Measurements from ENCODE around the gene FLT3.
A peak's percentile ranks its signal among the peaks of the same experiment; 100 is the strongest.
"Not testable (repeated sequence)": the region's sequence is repeated elsewhere in the genome, so short reads cannot be mapped to it uniquely, and the experiment has no call there.

Gene FLT3

DNA sequence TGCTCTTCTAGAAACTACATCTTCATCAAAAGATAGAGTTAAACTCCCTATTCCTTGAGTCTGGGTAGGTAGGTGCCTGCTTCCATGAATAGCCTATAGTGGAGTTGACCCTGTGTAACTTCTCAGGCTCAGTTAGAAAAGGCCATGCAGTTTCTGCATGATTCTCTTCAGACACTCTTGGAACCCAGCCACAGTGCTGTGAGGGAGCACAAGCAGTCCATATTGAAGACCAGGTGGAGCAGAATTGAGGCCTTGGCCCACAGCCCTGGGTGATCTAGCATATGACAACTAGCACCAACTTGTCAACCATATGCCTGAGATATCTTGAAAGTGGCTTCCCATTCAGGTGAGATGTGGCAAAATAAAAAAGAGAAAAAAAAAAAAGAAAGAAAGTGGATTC lies 27.7 kb upstream of the FLT3 start:
- DNase-seq (ENCODE audit: low read depth) = no peak
- TF ChIP-seq, protein P1, sequence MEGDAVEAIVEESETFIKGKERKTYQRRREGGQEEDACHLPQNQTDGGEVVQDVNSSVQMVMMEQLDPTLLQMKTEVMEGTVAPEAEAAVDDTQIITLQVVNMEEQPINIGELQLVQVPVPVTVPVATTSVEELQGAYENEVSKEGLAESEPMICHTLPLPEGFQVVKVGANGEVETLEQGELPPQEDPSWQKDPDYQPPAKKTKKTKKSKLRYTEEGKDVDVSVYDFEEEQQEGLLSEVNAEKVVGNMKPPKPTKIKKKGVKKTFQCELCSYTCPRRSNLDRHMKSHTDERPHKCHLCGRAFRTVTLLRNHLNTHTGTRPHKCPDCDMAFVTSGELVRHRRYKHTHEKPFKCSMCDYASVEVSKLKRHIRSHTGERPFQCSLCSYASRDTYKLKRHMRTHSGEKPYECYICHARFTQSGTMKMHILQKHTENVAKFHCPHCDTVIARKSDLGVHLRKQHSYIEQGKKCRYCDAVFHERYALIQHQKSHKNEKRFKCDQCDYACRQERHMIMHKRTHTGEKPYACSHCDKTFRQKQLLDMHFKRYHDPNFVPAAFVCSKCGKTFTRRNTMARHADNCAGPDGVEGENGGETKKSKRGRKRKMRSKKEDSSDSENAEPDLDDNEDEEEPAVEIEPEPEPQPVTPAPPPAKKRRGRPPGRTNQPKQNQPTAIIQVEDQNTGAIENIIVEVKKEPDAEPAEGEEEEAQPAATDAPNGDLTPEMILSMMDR (conservative IDR thresholded peaks at IDR 0.05; ENCODE audit: low read depth, low read length) = no peak

DNA sequence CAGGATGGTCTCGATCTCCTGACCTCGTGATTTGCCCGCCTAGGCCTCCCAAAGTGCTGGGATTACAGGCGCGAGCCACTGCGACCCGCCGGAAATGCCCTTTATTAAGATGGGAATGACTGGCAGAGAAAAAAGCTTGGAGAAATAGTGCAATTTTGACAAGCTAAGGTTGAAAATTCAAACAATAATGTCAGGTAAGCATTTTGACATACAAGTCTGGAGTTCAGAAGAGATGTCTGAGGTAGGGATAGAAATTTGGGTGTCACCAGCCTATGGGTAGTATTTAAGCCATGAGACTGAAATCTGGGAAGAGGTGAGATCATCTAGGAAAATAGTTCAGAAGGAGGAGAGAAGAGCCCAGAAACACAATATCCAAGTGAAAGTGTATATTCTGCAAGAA lies 20.8 kb upstream of the FLT3 start:
- TF ChIP-seq, protein P1 (conservative IDR thresholded peaks at IDR 0.05; ENCODE audit: low read depth, low read length) = no peak
- no peak for DNase-seq (ENCODE audit: low read depth)
- H3K4me3 ChIP-seq (ENCODE audit: low read depth, low read length) = no peak overlapping the region

More for the DNA sequence above, 27.7 kb upstream of the FLT3 start:
- no peak overlapping the region for H3K4me3 ChIP-seq (ENCODE audit: low read depth, low read length)

DNA sequence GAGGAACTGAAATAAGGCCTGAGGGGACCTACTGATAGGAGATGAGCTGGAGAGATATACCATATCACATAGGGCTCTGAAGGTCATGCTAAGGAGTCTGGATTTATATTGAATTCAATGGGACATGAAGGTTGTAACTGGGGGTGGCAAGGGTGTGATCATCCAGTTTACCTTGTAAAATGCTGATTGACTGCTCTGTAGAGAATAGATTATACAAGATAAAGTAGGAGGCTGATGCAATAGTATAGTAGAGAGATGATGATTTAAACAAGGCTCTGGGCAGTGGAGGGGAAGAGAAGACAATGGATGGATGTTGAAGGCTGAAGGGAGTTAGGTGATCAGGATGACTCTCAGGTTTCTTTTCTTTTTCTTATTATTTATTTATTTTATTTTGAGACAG lies 19.9 kb upstream of the FLT3 start:
- TF ChIP-seq, protein P1 (conservative IDR thresholded peaks at IDR 0.05; ENCODE audit: low read depth, low read length) = no peak
- DNase-seq (ENCODE audit: low read depth) = no peak
- no peak overlapping the region for H3K4me3 ChIP-seq (ENCODE audit: low read depth, low read length)

DNA sequence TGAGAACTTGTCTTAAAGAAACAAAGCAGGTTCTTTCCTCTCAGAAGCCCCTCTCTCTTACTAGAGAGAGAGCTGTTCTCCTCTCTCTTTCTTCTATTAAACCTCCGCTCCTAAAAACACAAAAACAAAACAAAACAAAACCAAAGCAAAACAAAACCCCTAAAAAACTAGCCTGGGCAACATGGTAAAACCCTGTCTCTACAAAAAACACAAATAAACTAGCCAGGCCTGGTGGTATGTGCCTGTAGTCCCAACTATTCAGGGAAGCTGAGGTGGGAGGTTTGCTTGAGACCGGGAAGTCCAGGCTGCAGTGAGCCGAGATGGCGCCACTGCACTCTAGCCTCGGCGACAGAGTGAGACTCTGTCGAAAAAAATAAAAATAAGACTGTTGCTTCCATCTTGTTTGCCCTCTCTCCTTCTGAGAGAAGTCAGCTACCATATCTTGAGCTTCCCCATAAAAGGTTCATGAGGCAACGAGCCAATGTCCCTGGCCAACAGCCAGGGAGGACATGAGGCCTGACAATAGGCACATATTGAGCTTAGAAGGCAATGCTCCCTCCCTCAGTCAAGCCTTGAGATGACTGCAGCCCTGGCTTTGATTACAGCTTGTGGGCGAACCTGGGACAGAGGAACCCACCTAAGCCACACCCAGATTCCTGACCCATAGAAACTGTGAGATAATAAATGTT lies 17.5 kb upstream of the FLT3 start:
- H3K4me3 ChIP-seq (ENCODE audit: low read depth, low read length) = no peak overlapping the region
- TF ChIP-seq, protein P1 (conservative IDR thresholded peaks at IDR 0.05; ENCODE audit: low read depth, low read length) = no peak
- peak; percentile 55 for DNase-seq (ENCODE audit: low read depth)

DNA sequence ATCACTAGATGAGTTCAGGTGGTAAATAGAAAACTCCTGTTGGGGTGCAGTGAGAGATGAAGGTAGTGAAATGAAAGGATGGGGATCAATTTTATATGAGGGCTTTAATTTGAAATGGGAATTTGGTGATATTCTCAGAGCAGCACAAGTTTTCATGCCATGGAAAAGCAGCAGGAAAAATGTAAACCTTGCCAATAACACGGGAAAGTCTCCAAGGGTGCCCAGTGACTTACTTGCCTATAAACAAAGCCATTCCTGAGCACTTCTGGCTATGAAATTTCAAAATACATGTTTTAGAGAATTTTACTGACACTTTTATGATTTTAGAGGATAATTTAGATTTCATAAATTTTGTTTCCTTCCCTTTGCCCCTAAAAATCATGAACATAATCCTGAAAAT lies 16.4 kb upstream of the FLT3 start:
- TF ChIP-seq, protein P1 (conservative IDR thresholded peaks at IDR 0.05; ENCODE audit: low read depth, low read length) = no peak

DNA sequence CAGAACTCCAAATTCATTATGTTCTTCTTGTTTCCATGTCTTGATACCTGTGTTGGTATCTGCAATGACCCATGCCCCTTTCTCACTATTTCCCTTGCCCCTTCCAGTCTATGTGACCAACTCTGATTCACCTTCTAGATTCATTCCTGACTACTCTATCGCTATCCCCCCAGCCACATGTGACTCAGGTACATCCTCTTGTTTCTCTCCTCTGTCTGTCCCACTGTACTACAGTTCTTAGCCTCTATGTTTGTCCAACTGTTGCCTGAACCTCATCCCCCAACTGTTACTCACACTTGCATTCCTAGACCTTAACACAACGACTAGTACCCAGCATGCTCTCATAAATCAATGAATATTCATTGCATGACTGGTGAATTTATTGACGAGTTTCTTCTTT lies 10.0 kb upstream of the FLT3 start:
- no peak overlapping the region for H3K4me3 ChIP-seq (ENCODE audit: low read depth, low read length)
- no peak for DNase-seq (ENCODE audit: low read depth)
- TF ChIP-seq, protein P1 (conservative IDR thresholded peaks at IDR 0.05; ENCODE audit: low read depth, low read length) = no peak

More for the DNA sequence above, 16.4 kb upstream of the FLT3 start:
- DNase-seq (ENCODE audit: low read depth) = no peak
- H3K4me3 ChIP-seq (ENCODE audit: low read depth, low read length) = no peak overlapping the region

DNA sequence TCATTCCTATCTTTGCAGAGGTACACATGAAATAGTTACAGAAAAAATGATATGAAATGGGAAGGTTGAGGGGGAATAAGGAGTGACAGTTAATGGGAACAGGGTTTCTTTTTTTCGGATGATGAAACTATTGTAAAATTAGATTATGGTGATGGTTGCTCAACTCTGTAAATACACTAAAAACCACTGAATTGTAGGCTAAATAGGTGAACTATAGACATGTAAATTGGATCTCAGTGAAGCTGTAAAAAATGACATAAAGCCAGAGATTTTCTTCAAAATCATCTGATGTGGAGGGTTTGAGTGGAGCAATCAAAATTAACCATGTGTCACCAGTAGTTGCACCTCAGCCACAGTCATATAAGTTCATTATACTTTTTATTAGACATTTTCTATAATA lies 6.6 kb upstream of the FLT3 start:
- TF ChIP-seq, protein P1 (conservative IDR thresholded peaks at IDR 0.05; ENCODE audit: low read depth, low read length) = no peak
- no peak overlapping the region for H3K4me3 ChIP-seq (ENCODE audit: low read depth, low read length)
- no peak for DNase-seq (ENCODE audit: low read depth)

DNA sequence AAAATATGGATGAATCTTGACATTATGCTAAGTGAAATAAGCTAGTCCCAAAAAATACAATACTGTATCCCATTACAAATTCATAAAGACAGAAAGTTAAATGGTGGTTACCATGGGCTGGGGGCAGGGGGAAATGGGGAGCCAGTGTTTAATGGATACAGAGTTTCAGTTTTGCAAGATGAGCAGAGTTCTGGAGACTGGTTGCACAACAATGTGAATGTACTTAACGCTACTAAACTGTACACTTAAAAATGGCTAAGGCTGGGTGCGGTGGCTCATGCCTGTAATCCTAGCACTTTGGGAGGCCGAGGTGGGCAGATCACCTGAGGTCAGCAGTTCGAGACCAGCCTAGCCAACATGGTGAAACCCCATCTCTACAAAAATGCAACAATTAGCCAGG lies 1.5 kb upstream of the FLT3 start:
- H3K4me3 ChIP-seq (ENCODE audit: low read depth, low read length); DNase-seq (ENCODE audit: low read depth): not testable (repeated sequence)
